H1 (cell line): ENCODE data around the gene PRDM2. TPM values are rescaled to one million over a fixed set of nuclear protein-coding genes. Genes with fewer than 3 reads are reported as not detected.
A peak's percentile ranks its signal among the peaks of the same experiment; 100 is the strongest.

Source experiments
- CTCF ChIA-PET: fragments of 300-600 bp; sonication (Branson Sonifier 250); formaldehyde crosslinking; loops from one replicate; lab custom pipeline; 2021; ENCODE audit not compliant: partially characterized antibody; lab: Charles Lee
- POLR2A ChIA-PET: fragments of 300-600 bp; sonication (Branson Sonifier 250); formaldehyde crosslinking; loops from one replicate; lab custom pipeline; 2021; ENCODE audit warnings: inconsistent platforms; ENCODE audit not compliant: partially characterized antibody; lab: Charles Lee
- DNase-seq, 2 experiments: peaks; one replicate each; pipeline versions ENCODE4 v3.0.0 to v3.0.0-alpha.2; 2010 to 2022; ENCODE audit warnings: low spot score in 2 of 2, low read depth in 1 of 2, mixed read lengths in 1 of 2
- FAIRE-seq: peaks from 2 replicates; lab custom pipeline; 2011; peaks lifted over from hg19 to GRCh38; lab: Jason Lieb, UNC
- H2AFZ ChIP-seq: 2 replicates; pipeline ENCODE4 v1.8.1; 2012; ENCODE audit warnings: low read length, inconsistent platforms
- H2AK5ac ChIP-seq: 2 replicates; pipeline ENCODE4 v1.6.1; 2013; ENCODE audit warnings: low read depth, low read length
- H2BK120ac ChIP-seq: replicated peaks from 2 replicates; pipeline ENCODE3; 2013; ENCODE audit warnings: low read depth, low read length, inconsistent platforms
- H2BK12ac ChIP-seq: 2 replicates; pipeline ENCODE4 v1.6.1; 2013; ENCODE audit warnings: low read depth, low read length
- H2BK15ac ChIP-seq: 2 replicates; pipeline ENCODE4 v1.6.1; 2013; ENCODE audit warnings: low read length
- H2BK20ac ChIP-seq: 2 replicates; pipeline ENCODE4 v1.6.1; 2013; ENCODE audit warnings: low read length
- H2BK5ac ChIP-seq: 2 replicates; pipeline ENCODE4 v1.6.1; 2013; ENCODE audit warnings: low read depth, low read length
- H3K14ac ChIP-seq: 2 replicates; pipeline ENCODE4 v1.6.1; 2013; ENCODE audit warnings: inconsistent platforms; ENCODE audit not compliant: insufficient read length
- H3K18ac ChIP-seq: 2 replicates; pipeline ENCODE4 v1.6.1; 2013; ENCODE audit warnings: low read length; ENCODE audit errors: extremely low read depth
- H3K23ac ChIP-seq: 2 replicates; pipeline ENCODE4 v1.6.1; 2013; ENCODE audit warnings: inconsistent platforms; ENCODE audit not compliant: insufficient read length
- H3K23me2 ChIP-seq: 2 replicates; pipeline ENCODE4 v1.6.1; 2013; ENCODE audit warnings: low read depth, low read length
- H3K27ac ChIP-seq: 2 replicates; pipeline ENCODE4 v1.6.1; 2011; ENCODE audit warnings: low read depth, low read length, inconsistent platforms
- H3K27me3 ChIP-seq, 4 experiments: replicated peaks in 1 of 4; 1 replicate in 1 of 4; 2 replicates in 3 of 4; pipeline versions ENCODE4 v1.6.1 to v1.8.1; 2011 to 2013; ENCODE audit warnings: low read length in 3 of 4, mild to moderate bottlenecking in 3 of 4, inconsistent platforms in 2 of 4, mixed read lengths in 2 of 4, moderate library complexity in 1 of 4; ENCODE audit not compliant: control insufficient read depth in 3 of 4, insufficient read depth in 3 of 4; ENCODE audit errors: extremely low read depth in 1 of 4
- H3K36me3 ChIP-seq, 4 experiments: 2 replicates each; pipeline versions ENCODE4 v1.6.1 to v1.8.1; 2011 to 2013; ENCODE audit warnings: mild to moderate bottlenecking in 4 of 4, low read length in 3 of 4, moderate library complexity in 2 of 4, control low read depth in 1 of 4, inconsistent platforms in 1 of 4; ENCODE audit not compliant: insufficient read depth in 4 of 4, control insufficient read depth in 2 of 4
- H3K4ac ChIP-seq: replicated peaks from 2 replicates; pipeline ENCODE3; 2013; ENCODE audit warnings: low read length, low read depth, mixed read lengths, inconsistent platforms; ENCODE audit not compliant: insufficient read length
- H3K4me1 ChIP-seq, 4 experiments: replicated peaks in 1 of 4; 1 replicate in 1 of 4; 2 replicates in 3 of 4; pipeline versions ENCODE4 v1.6.1 to v1.8.1; 2011 to 2013; ENCODE audit warnings: low read length in 3 of 4, inconsistent platforms in 2 of 4, mixed read lengths in 1 of 4; ENCODE audit not compliant: insufficient read depth in 4 of 4, control insufficient read depth in 3 of 4
- H3K4me2 ChIP-seq, 2 experiments: 2 replicates each; pipeline versions ENCODE4 v1.6.1 to v1.8.1; 2011 to 2013; ENCODE audit warnings: low read depth in 2 of 2, low read length in 2 of 2, control low read depth in 1 of 2, inconsistent platforms in 1 of 2, mild to moderate bottlenecking in 1 of 2; ENCODE audit not compliant: insufficient read depth in 1 of 2
- H3K4me3 ChIP-seq, 4 experiments: fragments of 200-600, 300-600 bp in 1 of 4; sonication (generic), shearing (Covaris generic), sonication (Bioruptor Twin) in 1 of 4; 2 replicates each; pipeline versions ENCODE4 v1.5.1 to v1.8.1; 2011 to 2016; ENCODE audit warnings: low read length in 4 of 4, low read depth in 3 of 4, control low read depth in 2 of 4, inconsistent platforms in 2 of 4, mild to moderate bottlenecking in 2 of 4, mixed read lengths in 1 of 4, moderate library complexity in 1 of 4; ENCODE audit not compliant: insufficient read depth in 2 of 4; ENCODE audit errors: extremely low read depth in 1 of 4
- H3K56ac ChIP-seq: replicated peaks from 2 replicates; pipeline ENCODE3; 2013; ENCODE audit warnings: low read depth, mild to moderate bottlenecking, mixed read lengths, low read length, inconsistent platforms; ENCODE audit not compliant: insufficient read length
- H3K79me1 ChIP-seq: 2 replicates; pipeline ENCODE4 v1.6.1; 2013; ENCODE audit warnings: low read depth, low read length, control low read depth
- H3K79me2 ChIP-seq, 2 experiments: 2 replicates each; pipeline versions ENCODE4 v1.6.1 to v1.8.1; 2012 to 2013; ENCODE audit warnings: low read length in 2 of 2, mild to moderate bottlenecking in 2 of 2, inconsistent platforms in 1 of 2; ENCODE audit not compliant: insufficient read depth in 2 of 2, control insufficient read depth in 1 of 2
- H3K9ac ChIP-seq, 4 experiments: replicated peaks in 1 of 4; 1 replicate in 1 of 4; 2 replicates in 3 of 4; pipeline versions ENCODE4 v1.6.1 to v1.8.1; 2011 to 2013; ENCODE audit warnings: low read depth in 3 of 4, low read length in 3 of 4, control low read depth in 2 of 4, mild to moderate bottlenecking in 2 of 4, moderate library complexity in 2 of 4, inconsistent platforms in 1 of 4; ENCODE audit errors: extremely low read depth in 1 of 4
- H3K9me3 ChIP-seq, 2 experiments: 2 replicates each; pipeline versions ENCODE4 v1.6.1 to v1.8.1; 2012 to 2013; ENCODE audit warnings: mild to moderate bottlenecking in 2 of 2, moderate library complexity in 2 of 2, control low read depth in 1 of 2, inconsistent platforms in 1 of 2, low read depth in 1 of 2, low read length in 1 of 2, mixed read lengths in 1 of 2; ENCODE audit not compliant: insufficient read depth in 2 of 2
- H4K20me1 ChIP-seq, 2 experiments: replicated peaks in 1 of 2; 2 replicates each; pipeline versions ENCODE3 to v1.8.1; 2011 to 2013; ENCODE audit warnings: inconsistent platforms in 2 of 2, low read length in 2 of 2, mild to moderate bottlenecking in 1 of 2; ENCODE audit not compliant: insufficient read depth in 2 of 2, control insufficient read depth in 1 of 2
- H4K5ac ChIP-seq: 2 replicates; pipeline ENCODE4 v1.6.1; 2013; ENCODE audit warnings: low read length, low read depth, mixed read lengths, inconsistent platforms; ENCODE audit not compliant: insufficient read length
- H4K8ac ChIP-seq: 2 replicates; pipeline ENCODE4 v1.8.0; 2013; ENCODE audit warnings: mild to moderate bottlenecking, moderate library complexity, low read length, inconsistent platforms; ENCODE audit not compliant: insufficient read depth; ENCODE audit errors: extremely low read depth
- H4K91ac ChIP-seq: replicated peaks from 2 replicates; pipeline ENCODE3; 2013; ENCODE audit warnings: low read length, mixed read lengths, inconsistent platforms; ENCODE audit not compliant: insufficient read length
- CEBPB ChIP-seq: IDR thresholded peaks from 2 replicates; pipeline ENCODE4 v1.6.1; 2012; ENCODE audit warnings: low read depth, low read length
- E2F6 ChIP-seq: IDR thresholded peaks from 2 replicates; pipeline ENCODE4 v1.6.1; 2012; ENCODE audit warnings: inconsistent platforms
- EGR1 ChIP-seq: IDR thresholded peaks from 2 replicates; pipeline ENCODE4 v1.6.1; 2011; ENCODE audit warnings: low read depth, low read length, borderline replicate concordance
- POU5F1 ChIP-seq: IDR thresholded peaks from 2 replicates; pipeline ENCODE4 v1.6.1; 2011; ENCODE audit warnings: low read depth, mild to moderate bottlenecking, low read length, moderate library complexity
- RBBP5 ChIP-seq: IDR thresholded peaks from 2 replicates; pipeline ENCODE4 v1.7.1; 2012; ENCODE audit warnings: low read depth, mild to moderate bottlenecking, inconsistent platforms, low read length, moderate library complexity, borderline replicate concordance
- RXRA ChIP-seq: IDR thresholded peaks from 2 replicates; pipeline ENCODE4 v1.6.1; 2011; ENCODE audit warnings: low read depth, mild to moderate bottlenecking, low read length, moderate library complexity; ENCODE audit not compliant: insufficient read depth
- SIX5 ChIP-seq: IDR thresholded peaks from 2 replicates; pipeline ENCODE4 v1.6.1; 2011; ENCODE audit warnings: mild to moderate bottlenecking, low read depth, low read length
- SUZ12 ChIP-seq: fragments of 200-600 bp; sonication (generic); IDR thresholded peaks from 2 replicates; pipeline ENCODE4 v1.6.1; 2012; ENCODE audit warnings: mild to moderate bottlenecking, inconsistent platforms, low read length, moderate library complexity, mixed read lengths
- TAF1 ChIP-seq: IDR thresholded peaks from 2 replicates; pipeline ENCODE4 v1.6.1; 2011; ENCODE audit warnings: mild to moderate bottlenecking, low read depth, low read length
- TAF7 ChIP-seq: optimal IDR thresholded peaks from 2 replicates; pipeline ENCODE3; 2011; ENCODE audit warnings: low read depth, mild to moderate bottlenecking, inconsistent platforms, low read length, moderate library complexity, borderline replicate concordance
- USF2 ChIP-seq: IDR thresholded peaks from 2 replicates; pipeline ENCODE4 v1.6.1; 2011; ENCODE audit warnings: low read length, improper control_type of control experiment
- WGBS, 2 experiments: shearing (Covaris generic) in 1 of 2; methylation state at CpG; one replicate each; pipeline versions ENCODE4 v1.1.6 to v1.1.7; 2013 to 2015; ENCODE audit warnings: low lambda C conversion rate in 2 of 2, mixed read lengths in 2 of 2, inconsistent platforms in 1 of 2, low coverage in 1 of 2, missing lambda C conversion rate in 1 of 2; ENCODE audit not compliant: insufficient replicate concordance in 2 of 2, insufficient coverage in 1 of 2, insufficient read length in 1 of 2; ENCODE audit errors: extremely low coverage in 1 of 2, missing lambda C conversion rate in 1 of 2; 5-methylcytosine and 5-hydroxymethylcytosine counted together
- polyA plus RNA-seq, 7 experiments: library from polyadenylated mRNA; depleted of rRNA in 3 of 7; stranded (reverse) in 5 of 7; unstranded in 2 of 7; fragments of >200 nt in 5 of 7; fragments of 200-250 nt in 2 of 7; gene quantifications; 1 replicate in 5 of 7; 2 replicates in 1 of 7; 4 replicates in 1 of 7; pipeline versions ENCODE4 v1.2.1 to v1.2.3, GENCODE V29; 2011 to 2013; ENCODE audit warnings: missing spikeins in 2 of 7, mixed read lengths in 2 of 7
- total RNA-seq: library from RNA; stranded (reverse); fragmentation: NEBNext Ultra II Directional; extraction: Animal tissue kit (Norgen Biotek cat#: 25700); gene quantifications from 2 replicates; pipeline ENCODE4 v1.2.1, GENCODE V29; 2021

Gene PRDM2
- total and polyA plus RNA-seq, 2 of the 8 experiments (the other 6 are each of a cell fraction or from before 2014, with no cell fraction given) = 5.8 to 21.2 TPM

GRCh38 chr1:13781907-13782633, 82.1 kb downstream of the PRDM2 start:
- no peak overlapping the region for H4K8ac ChIP-seq
- no peak overlapping the region for H2AK5ac ChIP-seq
- no peak overlapping the region for H3K4me3 ChIP-seq
- no peak overlapping the region for H3K18ac ChIP-seq
- CTCF ChIA-PET = interaction anchor here (0.7 to 1.3 kb wide), 8 partner anchors 13 to 70 kb away, joined by 3 to 6 read pairs (median 3); no protein-coding TSS in a partner anchor
- H4K20me1 ChIP-seq = peaks cover 2 to 3% of the 10 kb centered on the region in 2 experiments
- DNase-seq (peak in 1 of 2 experiments; percentile 35), FAIRE-seq (no peak)
- H3K23me2 ChIP-seq = no peaks in the 10 kb centered on the region
- no peaks in the 10 kb centered on the region for H3K27me3 ChIP-seq
- no peaks in the 10 kb centered on the region for H3K79me1 ChIP-seq
- no peak overlapping the region for H2BK5ac ChIP-seq
- no peak overlapping the region for H4K5ac ChIP-seq
- no peak overlapping the region for H3K23ac ChIP-seq
- no peak overlapping the region for H2AFZ ChIP-seq
- WGBS, 2 experiments = 90% methylated on average over 20 of the region's 20 CpGs; no CpG with 5 or more reads in 1 of the 2 experiments
- no peak overlapping the region; a peak in 2 of 7 replicates for H3K9ac ChIP-seq
- H3K9me3 ChIP-seq = no peaks in the 10 kb centered on the region
- peaks cover 0 to 7% (median 1%) of the 10 kb centered on the region in 4 experiments; a peak in 1 of 7 replicates for H3K4me1 ChIP-seq
- no peak overlapping the region for H2BK20ac ChIP-seq
- H2BK15ac ChIP-seq = no peak overlapping the region
- POLR2A ChIA-PET = no interaction called here
- H3K14ac ChIP-seq = no peak overlapping the region
- H3K4ac ChIP-seq = no peak overlapping the region
- no peak overlapping the region for H3K4me2 ChIP-seq
- H3K79me2 ChIP-seq = no peaks in the 10 kb centered on the region
- H2BK12ac ChIP-seq = no peak overlapping the region
- peaks cover 3 to 16% (median 11%) of the 10 kb centered on the region in 4 experiments; a peak in 7 of 8 replicates for H3K36me3 ChIP-seq
- no peak overlapping the region for H3K56ac ChIP-seq
- H4K91ac ChIP-seq = no peak overlapping the region
- no peak overlapping the region for H2BK120ac ChIP-seq
- no peak overlapping the region for H3K27ac ChIP-seq
- no peak for TF ChIP-seq E2F6
- no peak for TF ChIP-seq USF2
- TF ChIP-seq CEBPB = no peak
- no peak for TF ChIP-seq TAF1
- TF ChIP-seq SIX5 = no peak
- TF ChIP-seq SUZ12 = no peak
- TF ChIP-seq EGR1 = no peak
- TF ChIP-seq POU5F1 = no peak
- TF ChIP-seq TAF7 = no peak
- TF ChIP-seq RBBP5 = no peak
- no peak for TF ChIP-seq RXRA
